ENCODE data around the gene RBM3.

Gene RBM3

DNA sequence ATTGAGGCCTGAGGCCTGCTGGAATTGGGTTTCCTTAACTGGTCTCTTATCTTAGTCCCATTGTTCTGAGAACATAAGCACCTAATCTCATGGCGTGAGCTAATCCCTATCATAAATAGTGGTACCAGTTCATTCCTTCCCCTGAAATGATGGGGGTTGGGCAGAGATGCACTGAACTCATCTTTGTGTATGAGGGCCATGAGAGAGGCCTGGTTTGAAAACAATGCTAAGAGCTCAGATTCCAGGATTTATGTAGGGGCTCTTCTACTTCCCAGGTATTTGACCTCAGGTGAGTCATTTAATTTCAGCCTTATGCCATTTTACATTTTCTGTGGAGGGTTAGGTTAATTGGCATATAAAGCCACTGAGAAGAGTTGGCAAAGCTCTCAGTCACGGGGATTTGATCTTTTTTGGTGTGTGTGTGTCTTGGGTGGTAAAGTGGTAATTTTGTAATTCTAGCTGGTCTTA, 4.4 kb downstream of the RBM3 start:
- no peak for DNase-seq

DNA sequence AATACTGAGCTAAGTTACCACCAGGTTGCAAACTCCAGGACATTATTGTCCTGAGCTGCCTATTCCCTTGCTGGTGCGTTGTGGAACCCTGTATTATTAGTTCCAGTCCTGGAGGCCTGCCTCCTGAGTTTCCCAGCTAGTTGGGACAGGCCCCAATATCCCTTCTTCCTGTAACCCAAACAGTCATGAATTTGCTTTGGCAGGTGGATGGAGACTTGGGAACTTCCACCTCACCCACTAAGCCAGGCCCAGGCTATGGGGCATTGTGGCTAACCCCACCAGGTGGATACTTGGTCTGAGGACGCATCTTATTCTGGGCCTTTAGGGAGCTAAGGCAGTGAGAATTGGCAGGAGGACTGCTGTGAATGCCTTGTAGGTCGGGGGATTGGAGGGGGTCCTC, 5.0 kb downstream of the RBM3 start:
- no peak for DNase-seq

DNA sequence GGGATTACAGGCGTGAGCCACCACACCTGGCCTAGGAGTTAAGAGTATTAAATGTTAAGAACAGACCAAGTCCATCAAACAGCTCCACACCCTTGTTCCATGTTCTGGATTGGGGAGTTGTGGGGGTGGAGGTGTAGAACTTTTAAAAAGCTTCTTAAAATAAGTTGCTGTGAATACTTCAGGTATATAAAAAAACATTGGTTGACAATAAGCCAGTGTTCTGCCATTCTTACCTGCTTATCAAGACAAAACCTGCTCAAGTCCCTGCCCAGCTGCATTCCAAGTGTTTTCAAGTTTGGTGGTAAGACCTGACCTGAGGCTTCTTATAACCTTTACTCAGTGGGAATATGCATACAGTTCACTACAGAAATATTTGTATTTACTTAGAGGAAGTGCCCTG, 6.4 kb downstream of the RBM3 start:
- no peak for DNase-seq

DNA sequence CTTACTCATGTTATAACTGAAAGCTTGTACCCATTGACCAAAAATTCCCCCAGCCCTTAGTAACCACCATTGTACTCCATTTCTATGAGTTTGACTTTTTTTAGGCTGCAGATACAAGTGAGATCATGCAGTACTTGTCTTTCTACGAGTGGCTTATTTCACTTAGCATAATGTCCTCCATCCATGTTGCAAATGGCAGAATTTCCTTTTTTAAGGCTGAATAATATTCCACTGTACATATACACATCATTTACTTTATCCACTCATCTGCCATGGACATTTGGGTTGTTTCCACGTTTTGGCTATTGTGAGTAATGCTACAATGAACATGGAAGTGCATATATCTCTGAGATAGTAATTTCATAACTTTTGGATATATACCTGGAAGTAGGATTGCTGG, 10.4 kb downstream of the RBM3 start:
- DNase-seq, result no peak

DNA sequence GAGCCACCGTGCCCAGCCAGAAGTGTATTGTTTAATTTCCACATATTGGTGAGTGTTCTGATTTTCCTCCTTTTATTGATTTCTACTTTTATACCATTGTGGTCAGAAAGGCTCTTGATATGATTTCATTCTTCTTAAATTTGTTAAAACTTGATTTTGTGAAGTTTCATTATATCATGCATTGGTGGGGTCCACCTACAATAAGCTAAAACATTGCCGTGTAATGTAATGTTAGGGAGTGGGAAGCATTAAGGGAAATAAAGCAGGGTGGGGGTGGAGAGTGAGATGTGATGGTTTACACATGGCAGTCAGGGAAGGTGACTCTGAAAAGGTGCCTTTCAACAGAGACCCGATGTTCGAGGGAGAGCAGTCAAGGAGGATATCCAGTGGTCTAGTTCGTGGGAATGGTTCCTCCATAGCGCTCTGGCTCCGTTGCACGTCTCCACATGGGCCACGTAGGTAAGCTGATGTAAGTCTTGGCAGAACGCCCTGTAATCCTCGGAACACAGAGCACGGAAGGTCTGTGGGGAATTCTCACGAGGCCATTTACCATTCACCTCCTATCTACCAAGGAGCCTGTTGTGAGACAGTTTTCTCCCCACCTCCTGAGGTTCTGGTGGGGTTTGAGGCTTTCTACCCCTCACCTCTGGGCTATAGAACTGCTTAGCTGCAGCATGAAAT, 15.3 kb downstream of the RBM3 start:
- no peak for DNase-seq

DNA sequence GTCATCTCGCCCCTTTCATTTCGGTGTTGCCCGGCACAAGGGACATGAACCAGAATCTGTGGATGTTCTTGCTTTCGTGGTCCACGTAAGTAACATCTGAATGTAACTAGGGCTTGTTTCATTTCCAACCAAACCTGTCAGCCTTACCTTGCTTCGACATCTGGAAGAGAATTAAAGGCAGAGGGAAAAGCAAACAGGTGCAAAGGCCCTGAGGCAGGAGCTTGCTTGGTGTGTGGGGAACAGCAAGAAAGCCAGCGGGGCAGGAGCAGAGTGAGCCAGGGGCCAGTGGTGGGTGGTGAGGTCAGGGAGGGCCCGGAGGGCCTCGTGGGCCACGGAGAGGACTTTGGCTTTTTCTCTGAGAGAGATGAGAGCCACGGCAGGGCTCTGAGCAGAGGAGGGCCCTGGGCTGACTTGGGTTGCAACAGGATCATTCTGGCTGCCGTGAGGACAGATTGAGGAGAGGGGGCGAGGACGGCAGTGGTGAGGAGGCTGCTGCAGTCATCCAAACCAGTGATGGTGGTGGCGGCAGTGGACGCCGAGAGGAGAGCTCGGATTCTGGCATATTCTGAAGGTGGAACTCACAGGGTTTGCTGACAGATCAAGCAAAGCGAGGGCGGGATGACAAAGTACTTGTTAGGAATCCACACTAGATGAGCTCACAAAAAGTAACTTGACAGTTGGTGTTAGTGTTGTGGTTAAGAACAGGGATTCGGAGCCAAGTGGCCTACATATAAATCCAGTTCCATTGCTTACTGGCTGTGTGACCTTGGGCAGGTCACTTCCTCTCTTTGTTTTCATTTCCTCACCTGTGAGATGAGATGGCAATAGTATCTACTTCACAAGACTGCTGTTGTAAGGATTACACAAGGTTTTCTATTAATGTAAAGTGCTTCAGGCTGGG, 16.2 kb downstream of the RBM3 start:
- no peak for DNase-seq

DNA sequence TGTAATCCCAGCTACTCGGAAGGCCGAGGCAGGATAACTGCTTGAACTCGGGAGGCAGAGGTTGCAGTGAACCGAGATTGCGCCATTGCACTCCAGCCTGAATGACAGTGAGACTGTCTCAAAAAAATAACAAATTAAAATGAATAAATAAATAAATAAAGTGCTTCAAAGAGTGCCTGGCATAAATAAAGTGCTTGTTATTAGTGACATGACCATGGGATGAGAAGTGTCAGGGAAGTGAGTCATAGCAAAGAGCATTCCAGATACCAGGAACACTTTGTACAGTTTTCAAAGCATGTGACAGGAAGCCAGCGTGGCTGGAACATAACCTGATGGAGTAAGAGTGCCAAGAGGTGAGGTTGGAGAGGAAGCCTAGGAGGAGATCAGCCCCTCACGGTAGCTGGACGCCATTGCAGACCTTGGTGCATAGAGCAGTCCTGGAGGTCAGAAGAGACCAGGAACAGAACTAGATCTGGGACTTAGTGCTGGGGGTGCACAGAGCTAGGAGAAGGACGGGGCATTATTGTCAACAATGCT, 17.0 kb downstream of the RBM3 start:
- peak; percentile 39 for DNase-seq

DNA sequence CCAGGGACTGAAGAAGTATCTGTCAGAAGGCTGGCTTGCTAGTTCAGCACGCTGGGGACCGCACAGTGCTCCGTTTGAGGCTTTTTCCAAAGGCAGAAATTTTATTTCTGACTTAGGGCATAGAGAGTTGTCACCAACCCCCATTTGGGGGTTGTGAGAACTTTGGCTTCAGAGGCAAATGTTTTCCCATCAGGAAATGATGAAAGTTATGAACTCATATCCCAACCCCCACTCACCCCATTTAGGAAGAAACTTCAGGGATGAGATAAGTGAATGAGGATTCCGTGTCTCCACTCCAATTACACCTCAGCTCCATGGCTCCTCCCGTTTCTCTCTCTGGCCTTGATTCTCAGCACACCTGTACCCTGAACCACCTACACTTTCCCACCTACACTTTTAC, 18.7 kb downstream of the RBM3 start:
- no peak for DNase-seq

DNA sequence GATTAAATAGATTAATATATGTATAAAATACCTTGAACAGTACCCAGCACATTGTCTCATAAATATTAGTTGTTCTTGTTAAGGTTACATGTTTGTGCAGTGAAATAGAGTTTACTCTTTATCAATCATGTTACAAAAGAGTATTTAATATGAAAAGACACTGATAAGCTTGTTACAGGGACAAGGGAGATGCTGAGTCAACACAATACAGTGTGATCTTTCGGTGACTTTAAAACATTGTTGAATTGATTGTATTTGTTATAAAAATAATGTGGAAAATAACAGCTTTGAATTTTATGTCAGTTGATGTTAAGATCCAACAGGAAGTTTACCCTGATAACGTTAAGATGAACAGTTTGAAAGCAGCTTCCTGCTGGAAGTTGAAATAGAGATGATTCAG, 21.6 kb downstream of the RBM3 start:
- peak; percentile 29 for DNase-seq

DNA sequence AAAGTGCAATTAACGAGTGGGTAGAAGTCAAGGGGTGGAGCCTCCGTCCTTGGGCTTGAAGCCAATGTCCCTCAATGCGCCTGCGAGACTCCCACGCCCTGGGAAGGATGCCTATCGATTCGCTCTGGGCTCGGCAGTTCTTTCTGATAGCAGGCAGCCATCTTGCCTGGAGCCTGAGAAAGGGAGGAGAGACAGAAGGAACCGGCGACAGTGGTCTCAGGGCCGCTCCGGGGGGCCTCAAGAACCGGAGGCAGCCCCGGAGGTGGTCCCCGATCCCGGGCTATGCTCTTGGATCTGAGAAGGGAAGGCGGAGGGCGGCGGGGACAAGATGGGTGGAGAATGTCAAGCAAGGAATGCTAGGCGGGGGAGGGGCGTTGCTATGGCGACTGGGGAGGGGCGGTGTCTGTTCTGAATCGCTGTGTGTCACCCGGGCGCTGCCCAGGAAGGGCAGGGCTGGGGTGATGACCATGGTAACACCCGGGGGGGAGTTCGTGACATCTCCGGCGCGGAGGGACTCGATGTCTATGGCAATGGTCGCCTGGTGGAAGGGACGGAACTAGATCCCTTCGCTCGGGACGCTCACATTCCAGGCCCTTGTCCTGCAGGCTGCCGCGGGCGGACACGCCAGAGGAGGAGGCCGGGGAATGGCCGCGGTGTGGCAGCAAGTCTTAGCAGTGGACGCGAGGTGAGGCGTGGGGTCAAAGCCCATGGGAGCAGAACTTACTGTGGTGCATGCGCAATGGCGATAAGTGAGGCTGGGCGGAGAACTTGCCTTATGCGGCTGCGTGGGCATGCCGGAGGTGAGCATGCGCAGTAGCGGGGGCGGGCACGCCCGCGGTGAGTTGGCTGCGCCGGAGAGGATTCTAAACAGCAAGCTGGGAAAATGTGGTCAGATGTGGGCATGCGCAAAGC, 23.3 kb downstream of the RBM3 start, which contains the start of gene WDR13:
Gene WDR13 (plus strand): TSS at position 140 of the 912 bp plus-strand sequence. CDS start 505 bp downstream, at position 645.
- peak; percentile 94 for DNase-seq

DNA sequence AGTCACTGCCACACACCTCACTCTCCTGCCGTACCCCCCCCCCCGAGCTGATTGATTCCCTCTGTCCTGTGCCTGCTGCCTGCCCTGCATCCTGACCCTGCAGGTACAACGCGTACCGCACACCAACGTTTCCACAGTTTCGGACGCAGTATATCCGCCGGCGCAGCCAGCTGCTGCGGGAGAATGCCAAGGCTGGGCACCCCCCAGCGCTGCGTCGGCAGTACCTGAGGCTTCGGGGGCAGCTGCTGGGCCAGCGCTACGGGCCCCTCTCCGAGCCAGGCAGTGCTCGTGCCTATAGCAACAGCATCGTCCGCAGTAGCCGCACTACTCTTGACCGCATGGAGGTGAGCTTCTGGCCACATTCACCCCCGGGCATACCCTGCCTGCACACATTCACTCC, 24.3 kb downstream of the RBM3 start:
- DNase-seq, result no peak

DNA sequence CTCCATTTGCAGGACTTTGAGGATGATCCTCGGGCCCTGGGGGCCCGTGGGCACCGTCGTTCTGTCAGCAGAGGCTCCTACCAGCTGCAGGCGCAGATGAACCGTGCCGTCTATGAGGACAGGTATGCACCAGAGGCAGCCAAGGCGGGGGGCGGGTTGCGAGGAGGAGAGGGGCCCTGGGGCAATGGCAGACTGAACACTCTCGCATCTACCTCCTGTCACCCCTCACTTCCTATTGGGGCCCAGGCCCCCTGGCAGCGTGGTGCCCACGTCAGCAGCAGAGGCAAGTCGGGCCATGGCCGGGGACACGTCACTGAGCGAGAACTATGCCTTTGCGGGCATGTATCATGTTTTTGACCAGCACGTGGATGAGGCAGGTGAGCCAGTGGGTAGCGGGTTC, 25.1 kb downstream of the RBM3 start:
- DNase-seq, result no peak

DNA sequence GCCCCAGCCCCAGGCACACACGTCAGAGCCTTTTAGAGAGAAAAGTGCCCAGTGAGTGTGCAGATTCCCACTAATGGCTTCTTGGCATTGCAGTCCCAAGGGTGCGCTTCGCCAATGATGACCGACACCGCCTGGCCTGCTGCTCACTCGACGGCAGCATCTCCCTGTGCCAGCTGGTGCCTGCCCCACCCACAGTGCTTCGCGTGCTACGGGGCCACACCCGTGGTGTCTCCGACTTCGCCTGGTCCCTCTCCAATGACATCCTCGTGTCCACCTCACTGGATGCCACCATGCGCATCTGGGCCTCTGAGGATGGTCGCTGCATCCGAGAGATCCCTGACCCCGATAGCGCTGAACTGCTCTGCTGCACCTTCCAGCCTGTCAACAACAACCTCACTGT, 25.9 kb downstream of the RBM3 start:
- no peak for DNase-seq

DNA sequence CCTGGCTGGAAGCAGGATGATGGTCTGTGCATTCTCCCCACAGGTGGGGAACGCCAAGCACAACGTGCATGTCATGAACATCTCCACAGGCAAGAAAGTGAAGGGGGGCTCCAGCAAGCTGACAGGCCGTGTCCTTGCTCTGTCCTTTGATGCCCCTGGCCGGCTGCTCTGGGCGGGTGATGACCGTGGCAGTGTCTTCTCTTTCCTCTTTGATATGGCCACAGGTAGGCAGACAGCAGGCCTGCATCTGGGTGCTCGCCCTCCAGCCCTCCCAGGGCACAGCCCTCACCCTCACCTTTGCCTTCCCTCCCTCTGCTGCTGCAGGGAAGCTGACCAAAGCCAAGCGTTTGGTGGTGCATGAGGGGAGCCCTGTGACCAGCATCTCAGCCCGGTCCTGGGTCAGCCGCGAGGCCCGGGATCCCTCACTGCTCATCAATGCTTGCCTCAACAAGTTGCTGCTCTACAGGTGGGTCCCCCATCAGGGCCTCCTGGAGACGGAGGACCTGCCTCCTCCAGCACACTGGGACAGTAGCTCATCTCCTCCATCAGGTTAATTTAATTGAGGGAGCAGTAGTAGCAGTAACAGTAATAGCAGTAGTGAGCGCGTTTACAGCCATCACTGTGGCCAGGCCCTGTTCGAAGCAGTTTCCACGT, 27.6 kb downstream of the RBM3 start:
- DNase-seq, result no peak

DNA sequence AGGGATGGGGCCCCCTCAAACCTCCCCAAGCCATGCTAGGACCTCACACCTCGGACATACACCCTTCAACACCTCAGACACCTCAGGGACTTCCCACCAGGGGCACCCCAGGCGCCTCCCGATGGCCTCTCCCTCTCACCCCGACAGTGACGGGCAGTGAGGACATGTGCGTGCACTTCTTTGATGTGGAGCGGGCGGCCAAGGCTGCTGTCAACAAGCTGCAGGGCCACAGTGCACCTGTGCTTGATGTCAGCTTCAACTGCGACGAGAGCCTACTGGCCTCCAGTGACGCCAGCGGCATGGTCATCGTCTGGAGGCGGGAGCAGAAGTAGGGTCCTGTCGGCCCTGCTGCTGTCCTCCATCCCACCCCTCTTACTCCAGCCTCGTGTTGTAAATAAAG, 30.4 kb downstream of the RBM3 start:
- no peak for DNase-seq

DNA sequence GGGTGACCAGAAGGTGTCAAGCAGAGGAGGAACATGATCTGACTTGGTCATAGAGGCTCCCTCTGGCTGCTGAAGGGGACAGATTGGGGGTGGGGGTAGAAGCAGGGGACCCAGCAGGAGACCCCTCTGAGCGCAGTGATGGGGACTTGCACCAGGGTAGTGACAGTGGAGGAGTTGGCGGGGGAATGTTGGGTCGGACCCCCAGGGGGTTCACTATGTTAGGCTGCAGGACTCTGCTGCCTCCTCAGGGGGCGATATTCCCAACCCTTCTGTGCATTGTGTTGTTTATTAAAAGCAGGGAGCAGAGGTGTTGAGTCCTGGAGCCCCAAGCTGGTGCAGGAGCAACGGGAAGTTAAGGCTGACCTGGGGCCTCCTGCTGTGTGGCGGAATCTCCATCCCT, 31.8 kb downstream of the RBM3 start:
- no peak for DNase-seq

DNA sequence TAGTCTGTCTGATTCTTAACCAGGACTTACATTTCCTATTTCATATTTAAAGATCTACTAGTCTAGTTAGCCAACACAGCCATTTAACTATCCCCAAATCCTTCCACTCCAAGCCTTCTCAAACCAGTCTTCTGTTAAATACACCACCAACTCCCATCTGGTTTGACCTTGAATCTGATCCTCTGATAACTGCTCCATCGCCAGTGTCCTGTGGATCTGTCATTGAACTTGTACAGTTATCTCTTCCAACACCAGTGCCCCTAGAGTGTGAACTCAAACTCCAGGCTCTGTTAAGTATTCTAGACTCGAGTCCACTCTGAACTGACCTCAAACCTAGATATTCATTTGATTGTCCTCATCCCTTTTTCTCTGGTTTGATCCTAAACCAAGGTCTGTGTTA, 37.4 kb downstream of the RBM3 start:
- DNase-seq, result no peak

DNA sequence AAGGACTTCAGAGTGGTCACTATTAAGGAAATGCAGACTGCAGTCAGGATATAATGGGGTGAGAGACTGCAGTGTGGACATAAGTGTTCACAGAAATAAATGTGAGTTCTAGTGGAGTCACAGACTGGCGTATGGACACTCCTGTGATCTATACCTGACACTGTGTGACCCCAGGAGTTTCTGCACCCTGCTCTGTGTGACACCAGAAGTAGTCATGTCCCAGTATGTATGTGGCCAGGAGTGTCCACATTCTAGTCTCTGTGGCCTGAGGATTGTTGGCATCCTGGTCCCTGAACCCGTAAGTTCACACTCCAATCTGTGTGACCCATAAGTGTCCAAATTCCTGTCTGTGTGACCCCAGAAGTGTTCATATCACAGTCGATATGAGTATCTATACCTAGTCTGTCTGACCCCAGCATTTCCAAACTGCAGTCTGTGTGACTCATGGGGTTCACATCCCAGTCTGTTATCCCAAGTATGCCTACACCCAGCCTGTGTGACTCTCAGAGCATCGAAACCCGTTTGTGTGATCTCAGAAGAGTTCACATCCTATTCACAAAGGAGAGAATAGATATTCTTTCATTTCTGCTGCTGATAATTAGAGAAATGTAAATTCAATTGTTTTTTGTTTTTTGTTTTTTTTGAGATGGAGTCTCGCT, 39.3 kb downstream of the RBM3 start:
- DNase-seq, result no peak

DNA sequence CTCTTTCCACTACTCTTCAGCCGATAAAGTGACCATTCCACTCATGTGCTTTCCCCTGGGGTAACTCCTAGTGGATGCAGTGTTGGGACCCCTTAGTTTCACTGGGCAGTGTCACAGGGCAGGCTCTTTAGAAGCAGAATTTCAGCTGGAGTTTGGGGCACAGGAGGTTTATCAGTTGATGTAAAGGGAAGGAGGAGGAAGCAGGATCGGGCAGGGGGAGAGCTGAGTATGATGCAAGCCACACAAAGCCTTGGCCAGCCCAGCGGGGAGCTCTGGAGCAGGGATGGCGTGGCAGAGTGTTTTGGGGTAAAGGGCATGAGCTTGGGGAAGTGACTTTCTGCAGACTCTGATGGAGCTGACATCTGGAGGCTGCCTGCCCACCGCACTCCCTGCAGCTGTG, 42.3 kb downstream of the RBM3 start:
- DNase-seq, result no peak

DNA sequence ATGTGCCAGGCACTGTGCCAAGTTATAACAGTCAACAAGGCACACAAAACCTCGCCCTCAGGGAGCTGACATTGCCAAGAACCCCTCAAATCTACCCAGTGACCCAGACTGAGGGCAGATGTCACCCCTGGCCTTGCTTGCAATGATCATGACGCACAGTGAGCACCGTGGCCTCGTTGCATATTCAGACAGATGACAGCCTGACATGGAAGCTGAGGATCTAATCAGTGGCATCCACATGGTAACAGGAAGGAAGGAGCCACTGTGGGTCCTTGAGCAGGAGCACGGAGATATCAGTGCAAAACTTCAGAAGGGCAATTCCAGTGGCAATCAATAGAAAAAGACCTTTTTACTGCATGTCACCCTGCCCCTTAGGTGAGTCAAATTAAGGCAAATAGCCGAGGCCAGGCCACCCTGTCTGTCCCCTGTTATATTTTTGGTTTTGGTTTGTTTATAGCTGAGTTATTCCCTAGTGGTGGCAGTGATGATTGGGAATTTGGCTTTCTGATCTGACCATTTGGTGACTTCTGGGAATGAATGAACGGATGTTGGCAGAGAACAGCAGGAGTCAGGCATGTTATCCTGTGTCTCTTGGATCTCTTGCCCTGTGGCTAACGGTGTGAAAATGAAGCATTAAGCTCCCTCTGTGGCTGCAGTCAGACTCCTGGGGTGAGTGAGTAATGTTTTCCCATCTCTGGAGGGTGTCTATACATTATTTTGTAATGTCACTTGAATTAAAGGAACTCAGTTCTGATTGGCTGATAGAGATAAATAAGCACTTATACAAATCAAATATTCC, 43.5 kb downstream of the RBM3 start:
- peak; percentile 77 for DNase-seq

All from hematopoietic multipotent progenitor cell treated with erythropoietin and hydrocortisone succinate and interleukin-3 and kit ligand, for 6 days (in vitro differentiated cells).